T-helper 9 cell (primary cell): ENCODE results near the gene TBC1D10A.

Experiments used
- DNase-seq: peaks from one replicate; pipeline ENCODE4 v3.0.0-alpha.2; 2020

TBC1D10A gene

DNA sequence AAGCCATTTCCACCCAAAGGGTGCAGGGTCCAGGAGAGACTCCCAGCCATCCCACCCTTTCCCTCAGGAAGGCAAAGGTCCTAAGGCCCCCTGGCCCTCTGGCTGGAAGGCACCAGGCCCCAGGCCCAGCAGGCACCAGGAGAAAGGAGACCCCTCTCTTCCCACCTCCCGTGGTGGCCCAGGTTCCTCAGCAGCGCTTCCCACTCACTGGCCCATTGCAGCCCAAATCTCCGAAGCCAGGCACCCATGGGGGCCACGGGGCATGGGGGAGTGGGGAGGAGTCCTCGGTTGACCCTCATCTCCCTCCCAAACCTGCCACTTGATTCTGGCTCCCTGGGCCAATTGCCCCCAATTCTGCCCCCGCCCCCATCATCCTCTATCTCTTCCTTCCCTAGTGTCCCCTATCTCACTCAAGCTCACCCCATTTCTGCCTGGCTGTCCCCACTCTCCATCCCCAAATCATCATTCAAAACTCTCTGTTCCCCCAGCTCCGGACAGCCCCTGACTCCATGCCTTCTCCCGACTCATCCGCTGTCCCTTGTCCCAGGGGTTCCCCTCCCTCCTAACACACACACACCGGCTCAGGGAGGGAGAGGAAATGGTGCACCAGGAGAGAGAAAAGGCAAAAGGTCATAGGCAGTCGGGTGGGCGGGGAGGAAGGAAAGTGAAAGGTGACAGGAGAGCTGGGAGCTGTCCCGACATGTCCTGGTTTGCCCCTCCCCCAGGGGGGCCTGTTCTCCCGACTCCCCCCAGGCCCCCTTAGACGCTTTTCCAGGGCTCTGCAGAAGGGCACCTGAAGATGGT, 81.4 kb downstream of the TBC1D10A start:
- no peak for DNase-seq

DNA sequence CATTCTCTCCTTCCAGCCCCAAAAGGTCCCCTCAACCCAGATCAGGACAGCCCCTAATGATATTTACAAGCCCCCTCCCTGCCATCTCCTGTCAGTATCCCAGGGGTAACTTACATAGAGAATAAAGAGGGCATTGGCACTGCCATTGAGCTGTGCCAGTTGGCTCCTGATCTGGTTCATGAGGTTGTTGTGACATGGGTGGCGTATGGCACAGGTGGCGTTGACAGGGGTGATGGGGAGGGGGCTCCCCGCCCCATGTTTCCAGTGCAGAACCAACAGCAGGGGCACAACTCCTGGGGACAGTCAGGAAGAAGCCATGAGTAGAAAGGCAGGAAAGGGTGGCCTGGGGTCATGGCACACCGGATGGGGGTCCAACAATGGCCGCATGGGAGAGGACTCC, 82.1 kb downstream of the TBC1D10A start:
- no peak for DNase-seq

DNA sequence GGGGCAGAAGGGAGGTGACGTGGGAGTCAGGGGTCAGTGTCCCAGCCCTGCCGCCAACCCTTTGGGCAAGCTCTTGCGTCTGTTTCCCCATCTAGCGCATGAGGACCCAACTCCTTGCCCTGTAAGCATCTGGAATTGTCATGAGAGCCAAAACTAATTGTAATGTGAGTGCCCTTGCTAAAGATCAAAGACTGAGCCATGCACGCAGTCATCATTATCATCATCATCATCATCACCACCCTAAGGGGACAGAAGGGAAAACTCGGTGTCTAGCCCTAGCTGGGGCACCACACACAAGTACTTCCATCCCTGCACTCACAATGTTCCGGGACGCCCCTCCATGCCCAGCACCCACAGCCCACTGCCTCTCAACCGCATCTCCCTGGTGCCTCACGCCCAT, 82.7 kb downstream of the TBC1D10A start:
- no peak for DNase-seq

DNA sequence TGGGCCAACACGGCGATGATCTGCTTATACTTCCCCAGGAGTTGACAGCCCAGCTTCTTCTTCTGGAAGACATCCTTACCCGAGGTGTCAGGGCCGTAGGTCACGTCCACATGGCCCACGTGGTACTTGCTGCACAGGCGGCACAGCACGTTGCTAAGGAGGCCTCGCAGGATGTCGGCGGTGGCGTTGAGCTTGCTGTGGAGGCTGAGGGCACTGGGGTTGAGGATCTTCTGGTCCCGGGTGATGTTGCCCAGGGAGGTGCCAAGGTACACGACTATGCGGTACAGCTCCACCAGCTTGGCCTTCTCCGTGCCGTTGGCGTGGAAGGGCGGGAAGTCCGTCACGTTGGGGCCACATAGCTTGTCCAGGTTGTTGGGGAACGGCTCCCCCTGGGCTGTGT, 83.1 kb downstream of the TBC1D10A start:
- DNase-seq: no peak
